Nephron (organoid): Measurements from ENCODE around the gene FAM118A.

Experiments used
- H3K27ac Mint-ChIP-seq, 3 experiments: 2 replicates each; pipeline ENCODE4 v1.8.0; 2020; ENCODE audit warnings: mixed read lengths in 3 of 3, mild to moderate bottlenecking in 2 of 3, moderate library complexity in 1 of 3
- H3K27me3 Mint-ChIP-seq: 2 replicates; pipeline ENCODE4 v1.8.0; 2021; ENCODE audit warnings: low read depth, mild to moderate bottlenecking, moderate library complexity, mixed read lengths
- H3K36me3 Mint-ChIP-seq: 2 replicates; pipeline ENCODE4 v1.8.0; 2020; ENCODE audit warnings: low read depth, mixed read lengths
- H3K4me1 Mint-ChIP-seq: 2 replicates; pipeline ENCODE4 v1.8.0; 2020; ENCODE audit warnings: mixed read lengths
- H3K4me3 Mint-ChIP-seq, 3 experiments: 2 replicates each; pipeline ENCODE4 v1.8.0; 2020; ENCODE audit warnings: mild to moderate bottlenecking in 3 of 3, mixed read lengths in 3 of 3, moderate library complexity in 2 of 3
- H3K9me3 Mint-ChIP-seq: 2 replicates; pipeline ENCODE4 v1.8.0; 2020; ENCODE audit warnings: mixed read lengths
- TF ChIP-seq, protein P1 (sequence below), 3 experiments: fragments of 200-600 bp; sonication (generic); IDR thresholded peaks; one replicate each; pipeline ENCODE4 v1.5.0; 2021; ENCODE audit warnings: antibody characterized with exemption in 3 of 3; ENCODE audit not compliant: unreplicated experiment in 3 of 3

FAM118A gene

DNA sequence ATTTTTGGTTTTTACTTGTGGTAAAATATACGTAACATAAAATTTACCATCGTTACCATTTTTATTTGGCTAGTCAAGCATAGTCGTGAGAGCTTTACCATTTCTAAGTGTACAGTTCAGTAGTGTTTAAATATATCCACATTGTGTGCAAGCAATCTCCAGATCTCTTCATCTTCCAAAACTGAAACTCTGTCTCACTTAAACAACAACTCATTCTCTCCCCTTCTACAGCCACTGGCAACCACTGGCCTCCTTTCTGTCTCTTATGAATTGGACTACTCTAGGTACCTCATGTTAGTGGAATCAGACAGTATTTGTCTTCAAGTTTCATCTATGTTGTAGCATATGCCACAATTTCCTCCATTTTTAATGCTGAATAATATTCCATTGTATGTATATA is 66.3 kb downstream of the FAM118A start:
- Mint-ChIP-seq H3K4me3 (no peak overlapping the region), H3K36me3 (no peaks in the 10 kb centered on the region), H3K27me3 (no peaks in the 10 kb centered on the region), H3K27ac (no peak overlapping the region), H3K9me3 (peaks cover 8% of the 10 kb centered on the region), H3K4me1 (no peaks in the 10 kb centered on the region)
- TF ChIP-seq, protein P1, sequence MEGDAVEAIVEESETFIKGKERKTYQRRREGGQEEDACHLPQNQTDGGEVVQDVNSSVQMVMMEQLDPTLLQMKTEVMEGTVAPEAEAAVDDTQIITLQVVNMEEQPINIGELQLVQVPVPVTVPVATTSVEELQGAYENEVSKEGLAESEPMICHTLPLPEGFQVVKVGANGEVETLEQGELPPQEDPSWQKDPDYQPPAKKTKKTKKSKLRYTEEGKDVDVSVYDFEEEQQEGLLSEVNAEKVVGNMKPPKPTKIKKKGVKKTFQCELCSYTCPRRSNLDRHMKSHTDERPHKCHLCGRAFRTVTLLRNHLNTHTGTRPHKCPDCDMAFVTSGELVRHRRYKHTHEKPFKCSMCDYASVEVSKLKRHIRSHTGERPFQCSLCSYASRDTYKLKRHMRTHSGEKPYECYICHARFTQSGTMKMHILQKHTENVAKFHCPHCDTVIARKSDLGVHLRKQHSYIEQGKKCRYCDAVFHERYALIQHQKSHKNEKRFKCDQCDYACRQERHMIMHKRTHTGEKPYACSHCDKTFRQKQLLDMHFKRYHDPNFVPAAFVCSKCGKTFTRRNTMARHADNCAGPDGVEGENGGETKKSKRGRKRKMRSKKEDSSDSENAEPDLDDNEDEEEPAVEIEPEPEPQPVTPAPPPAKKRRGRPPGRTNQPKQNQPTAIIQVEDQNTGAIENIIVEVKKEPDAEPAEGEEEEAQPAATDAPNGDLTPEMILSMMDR (IDR thresholded peaks at IDR 0.05; ENCODE audit: unreplicated experiment in 3 of 3), result no peak

DNA sequence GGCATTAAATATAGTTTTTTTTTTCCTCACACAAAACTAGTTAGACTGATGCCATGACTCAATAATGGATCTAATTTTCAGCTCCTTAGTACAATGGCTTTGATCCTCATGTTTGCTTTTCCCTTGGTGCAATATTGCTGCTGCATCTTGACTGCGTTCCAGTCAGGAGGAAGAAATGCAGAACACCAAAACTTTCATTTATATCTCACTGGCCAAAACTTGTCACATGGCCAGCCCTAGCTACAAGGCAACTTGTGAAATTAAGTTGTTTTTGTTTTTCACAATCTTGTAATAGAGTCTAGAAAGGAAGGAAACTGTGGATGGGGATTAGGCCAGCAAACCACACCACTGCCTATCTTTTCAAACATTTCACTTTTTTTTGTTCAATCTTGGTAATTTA is 67.0 kb downstream of the FAM118A start:
- TF ChIP-seq, protein P1 (IDR thresholded peaks at IDR 0.05; ENCODE audit: unreplicated experiment in 3 of 3), result no peak
- H3K27ac Mint-ChIP-seq, result no peak overlapping the region
- peaks cover 8% of the 10 kb centered on the region for H3K9me3 Mint-ChIP-seq
- no peak overlapping the region for H3K4me3 Mint-ChIP-seq
- no peaks in the 10 kb centered on the region for H3K36me3 Mint-ChIP-seq
- no peaks in the 10 kb centered on the region for H3K4me1 Mint-ChIP-seq
- H3K27me3 Mint-ChIP-seq, result no peaks in the 10 kb centered on the region

DNA sequence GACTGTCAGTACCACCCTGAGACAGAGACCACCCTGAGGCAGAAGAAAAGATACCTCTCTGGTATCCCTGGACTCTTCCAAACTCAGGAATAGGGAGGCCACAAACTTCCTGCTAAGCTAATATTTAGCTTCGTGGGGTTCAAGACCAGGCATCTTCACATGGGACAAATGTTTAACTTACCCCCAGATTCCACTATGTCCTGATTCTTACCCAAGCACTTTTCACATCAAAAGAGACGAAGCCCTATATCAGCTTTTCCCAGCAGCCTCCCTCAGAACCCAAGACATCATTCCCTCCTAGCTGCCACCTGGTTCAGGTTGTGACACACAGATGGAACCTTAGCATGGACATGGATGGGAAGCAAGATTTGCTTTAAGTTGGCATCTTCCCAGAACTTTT is 71.6 kb downstream of the FAM118A start:
- H3K27ac Mint-ChIP-seq, result no peak overlapping the region
- TF ChIP-seq, protein P1 (IDR thresholded peaks at IDR 0.05; ENCODE audit: unreplicated experiment in 3 of 3), result no peak
- peaks cover 3% of the 10 kb centered on the region for H3K27me3 Mint-ChIP-seq
- no peaks in the 10 kb centered on the region for H3K9me3 Mint-ChIP-seq
- H3K4me1 Mint-ChIP-seq, result no peaks in the 10 kb centered on the region
- no peak overlapping the region for H3K4me3 Mint-ChIP-seq
- no peaks in the 10 kb centered on the region for H3K36me3 Mint-ChIP-seq

DNA sequence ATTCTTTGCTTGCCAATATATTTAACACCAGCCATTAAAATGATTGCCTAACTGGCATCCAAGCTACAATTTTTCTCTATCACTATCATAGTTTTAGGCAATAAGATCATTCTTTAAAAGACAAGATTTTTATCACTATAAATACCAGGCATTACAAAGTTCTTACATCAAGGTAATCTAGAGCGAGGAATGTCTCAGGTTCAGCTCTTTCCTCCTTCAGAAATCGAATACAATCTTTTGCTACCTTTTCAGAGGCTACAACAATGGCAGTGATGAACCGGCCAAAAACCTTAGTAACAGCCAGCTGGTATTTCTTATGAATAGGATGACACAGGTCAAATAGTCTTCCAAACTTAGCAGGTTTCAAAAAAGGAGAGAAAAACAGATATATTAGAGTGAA is 79.8 kb downstream of the FAM118A start:
- Mint-ChIP-seq H3K9me3 (no peaks in the 10 kb centered on the region), H3K4me1 (no peaks in the 10 kb centered on the region), H3K36me3 (no peaks in the 10 kb centered on the region), H3K27me3 (no peaks in the 10 kb centered on the region), H3K4me3 (no peak overlapping the region), H3K27ac (no peak overlapping the region)
- TF ChIP-seq, protein P1 (IDR thresholded peaks at IDR 0.05; ENCODE audit: unreplicated experiment in 3 of 3), result no peak
